HL-60 (cell line): Measurements from ENCODE around the gene SPDEF.

Source experiments
- GABPA ChIP-seq: IDR thresholded peaks from 2 replicates; pipeline ENCODE4 v1.6.1; 2012; ENCODE audit warnings: low read depth
- POLR2AphosphoS5 ChIP-seq: IDR thresholded peaks from 2 replicates; pipeline ENCODE4 v1.6.1; 2012; ENCODE audit warnings: low read depth
- TF ChIP-seq, protein P1 (sequence below): IDR thresholded peaks from one replicate; pipeline ENCODE4 v1.5.1; 2011; ENCODE audit warnings: low read length, control low read depth, inconsistent platforms; ENCODE audit not compliant: insufficient read depth
- TF ChIP-seq, protein P2 (sequence below): IDR thresholded peaks from 2 replicates; pipeline ENCODE4 v1.6.1; 2012; ENCODE audit warnings: low read depth; ENCODE audit not compliant: insufficient replicate concordance

DNA sequence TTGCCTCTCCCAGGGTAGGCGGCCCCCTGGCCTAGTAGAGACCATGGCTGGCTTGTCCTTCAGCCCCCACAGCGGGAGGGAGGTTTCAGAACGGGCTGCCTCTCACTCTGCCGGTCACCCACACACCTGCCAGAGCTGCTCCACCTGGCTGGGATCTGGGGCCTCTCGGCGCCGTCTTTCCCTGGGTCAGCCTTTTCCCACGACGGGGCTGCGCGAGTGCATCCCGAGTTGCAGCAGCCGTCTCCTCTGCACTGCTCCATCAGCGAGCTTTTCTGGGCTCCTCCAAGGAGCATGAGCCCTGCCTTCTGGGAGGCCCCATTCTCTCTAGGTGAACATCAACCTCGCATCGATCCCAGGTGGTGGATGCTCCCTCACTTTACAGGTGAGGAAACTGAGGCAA lies 15.9 kb upstream of the SPDEF start:
- TF ChIP-seq, protein P1, sequence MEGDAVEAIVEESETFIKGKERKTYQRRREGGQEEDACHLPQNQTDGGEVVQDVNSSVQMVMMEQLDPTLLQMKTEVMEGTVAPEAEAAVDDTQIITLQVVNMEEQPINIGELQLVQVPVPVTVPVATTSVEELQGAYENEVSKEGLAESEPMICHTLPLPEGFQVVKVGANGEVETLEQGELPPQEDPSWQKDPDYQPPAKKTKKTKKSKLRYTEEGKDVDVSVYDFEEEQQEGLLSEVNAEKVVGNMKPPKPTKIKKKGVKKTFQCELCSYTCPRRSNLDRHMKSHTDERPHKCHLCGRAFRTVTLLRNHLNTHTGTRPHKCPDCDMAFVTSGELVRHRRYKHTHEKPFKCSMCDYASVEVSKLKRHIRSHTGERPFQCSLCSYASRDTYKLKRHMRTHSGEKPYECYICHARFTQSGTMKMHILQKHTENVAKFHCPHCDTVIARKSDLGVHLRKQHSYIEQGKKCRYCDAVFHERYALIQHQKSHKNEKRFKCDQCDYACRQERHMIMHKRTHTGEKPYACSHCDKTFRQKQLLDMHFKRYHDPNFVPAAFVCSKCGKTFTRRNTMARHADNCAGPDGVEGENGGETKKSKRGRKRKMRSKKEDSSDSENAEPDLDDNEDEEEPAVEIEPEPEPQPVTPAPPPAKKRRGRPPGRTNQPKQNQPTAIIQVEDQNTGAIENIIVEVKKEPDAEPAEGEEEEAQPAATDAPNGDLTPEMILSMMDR, result no peak
- no peak for TF ChIP-seq POLR2AphosphoS5
- no peak for TF ChIP-seq GABPA
- TF ChIP-seq, protein P2, sequence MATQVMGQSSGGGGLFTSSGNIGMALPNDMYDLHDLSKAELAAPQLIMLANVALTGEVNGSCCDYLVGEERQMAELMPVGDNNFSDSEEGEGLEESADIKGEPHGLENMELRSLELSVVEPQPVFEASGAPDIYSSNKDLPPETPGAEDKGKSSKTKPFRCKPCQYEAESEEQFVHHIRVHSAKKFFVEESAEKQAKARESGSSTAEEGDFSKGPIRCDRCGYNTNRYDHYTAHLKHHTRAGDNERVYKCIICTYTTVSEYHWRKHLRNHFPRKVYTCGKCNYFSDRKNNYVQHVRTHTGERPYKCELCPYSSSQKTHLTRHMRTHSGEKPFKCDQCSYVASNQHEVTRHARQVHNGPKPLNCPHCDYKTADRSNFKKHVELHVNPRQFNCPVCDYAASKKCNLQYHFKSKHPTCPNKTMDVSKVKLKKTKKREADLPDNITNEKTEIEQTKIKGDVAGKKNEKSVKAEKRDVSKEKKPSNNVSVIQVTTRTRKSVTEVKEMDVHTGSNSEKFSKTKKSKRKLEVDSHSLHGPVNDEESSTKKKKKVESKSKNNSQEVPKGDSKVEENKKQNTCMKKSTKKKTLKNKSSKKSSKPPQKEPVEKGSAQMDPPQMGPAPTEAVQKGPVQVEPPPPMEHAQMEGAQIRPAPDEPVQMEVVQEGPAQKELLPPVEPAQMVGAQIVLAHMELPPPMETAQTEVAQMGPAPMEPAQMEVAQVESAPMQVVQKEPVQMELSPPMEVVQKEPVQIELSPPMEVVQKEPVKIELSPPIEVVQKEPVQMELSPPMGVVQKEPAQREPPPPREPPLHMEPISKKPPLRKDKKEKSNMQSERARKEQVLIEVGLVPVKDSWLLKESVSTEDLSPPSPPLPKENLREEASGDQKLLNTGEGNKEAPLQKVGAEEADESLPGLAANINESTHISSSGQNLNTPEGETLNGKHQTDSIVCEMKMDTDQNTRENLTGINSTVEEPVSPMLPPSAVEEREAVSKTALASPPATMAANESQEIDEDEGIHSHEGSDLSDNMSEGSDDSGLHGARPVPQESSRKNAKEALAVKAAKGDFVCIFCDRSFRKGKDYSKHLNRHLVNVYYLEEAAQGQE, result no peak
